Measurements from ENCODE around the gene PRKD2.

- TF ChIP-seq CTCF (conservative IDR thresholded peaks at IDR 0.05 in 1 of 2, IDR thresholded peaks at IDR 0.05 in 1 of 2; ENCODE audit: low read depth in 1 of 2, low read length in 2 of 2) (no peak), EZH2 (IDR thresholded peaks at IDR 0.05; ENCODE audit: low read length, missing control alignments) (no peak)
Measured at GRCh38 chr19:46700704-46701103, 16.2 kb downstream of the PRKD2 start.

All from fibroblast of lung (primary cell).